ENCODE measurements around the gene ASTN2.

DNA sequence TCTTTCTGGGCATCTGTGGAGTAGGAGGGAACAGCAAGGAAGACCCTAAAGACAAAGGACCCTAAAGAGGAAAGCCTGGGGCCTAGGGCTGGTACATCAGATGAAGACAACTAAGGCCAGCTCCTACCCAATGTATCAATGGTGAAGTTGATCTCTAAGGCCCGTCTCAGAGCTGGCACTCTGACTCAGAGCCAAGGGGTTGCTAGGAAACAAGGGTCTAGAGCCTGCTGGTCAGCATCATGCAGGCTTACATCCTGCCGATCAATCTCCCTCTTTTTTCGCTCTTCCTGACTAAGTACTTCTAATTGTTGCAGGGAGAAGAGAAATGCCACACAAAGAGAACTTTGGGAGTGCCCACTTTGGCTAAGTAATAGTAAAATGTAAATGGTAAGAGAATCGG, 701.6 kb downstream of the ASTN2 start:
- TF ChIP-seq EZH2 (IDR thresholded peaks at IDR 0.05), result no peak
- TF ChIP-seq, protein P1, sequence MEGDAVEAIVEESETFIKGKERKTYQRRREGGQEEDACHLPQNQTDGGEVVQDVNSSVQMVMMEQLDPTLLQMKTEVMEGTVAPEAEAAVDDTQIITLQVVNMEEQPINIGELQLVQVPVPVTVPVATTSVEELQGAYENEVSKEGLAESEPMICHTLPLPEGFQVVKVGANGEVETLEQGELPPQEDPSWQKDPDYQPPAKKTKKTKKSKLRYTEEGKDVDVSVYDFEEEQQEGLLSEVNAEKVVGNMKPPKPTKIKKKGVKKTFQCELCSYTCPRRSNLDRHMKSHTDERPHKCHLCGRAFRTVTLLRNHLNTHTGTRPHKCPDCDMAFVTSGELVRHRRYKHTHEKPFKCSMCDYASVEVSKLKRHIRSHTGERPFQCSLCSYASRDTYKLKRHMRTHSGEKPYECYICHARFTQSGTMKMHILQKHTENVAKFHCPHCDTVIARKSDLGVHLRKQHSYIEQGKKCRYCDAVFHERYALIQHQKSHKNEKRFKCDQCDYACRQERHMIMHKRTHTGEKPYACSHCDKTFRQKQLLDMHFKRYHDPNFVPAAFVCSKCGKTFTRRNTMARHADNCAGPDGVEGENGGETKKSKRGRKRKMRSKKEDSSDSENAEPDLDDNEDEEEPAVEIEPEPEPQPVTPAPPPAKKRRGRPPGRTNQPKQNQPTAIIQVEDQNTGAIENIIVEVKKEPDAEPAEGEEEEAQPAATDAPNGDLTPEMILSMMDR (IDR thresholded peaks at IDR 0.05 in 2 of 3, conservative IDR thresholded peaks at IDR 0.05 in 1 of 3; ENCODE audit: borderline replicate concordance in 1 of 3, insufficient read depth in 1 of 3, low read depth in 2 of 3, low read length in 2 of 3), result no peak
- TF ChIP-seq POLR2AphosphoS5 (IDR thresholded peaks at IDR 0.05; ENCODE audit: low read depth, low read length), result no peak
- TF ChIP-seq POLR2A (IDR thresholded peaks at IDR 0.05; ENCODE audit: borderline replicate concordance, extremely low read depth, insufficient read depth, insufficient read length), result no peak
- no peak for TF ChIP-seq JUND (IDR thresholded peaks at IDR 0.05)
